Stimulated activated CD4-positive, alpha-beta T cell treated with anti-CD3 and anti-CD28 coated beads, TNF-alpha, amount 100 ng/mL, for 1 hour (primary cell): Measurements from ENCODE around the gene ACTG1.
A peak's percentile ranks its signal among the peaks of the same experiment; 100 is the strongest.
"Not testable (repeated sequence)": the region's sequence is repeated elsewhere in the genome, so short reads cannot be mapped to it uniquely, and the experiment has no call there.

ENCODE experiments used
- DNase-seq, 3 donors: peaks; one replicate each; pipeline ENCODE4 v3.0.0-alpha.2; 2020; ENCODE audit warnings: low read depth in 3 of 3, low spot score in 1 of 3

ACTG1 gene

GRCh38 chr17:81533339-81534141, 20.9 kb upstream of the ACTG1 start:
- no peak for DNase-seq

GRCh38 chr17:81532490-81533287, 20.1 kb upstream of the ACTG1 start:
- DNase-seq = no peak

- DNase-seq = not testable (repeated sequence)
Measured at GRCh38 chr17:81531998-81532404, 19.4 kb upstream of the ACTG1 start.

- DNase-seq = not testable (repeated sequence)
Measured at GRCh38 chr17:81531013-81531412, 18.4 kb upstream of the ACTG1 start.

GRCh38 chr17:81529437-81529803, 16.8 kb upstream of the ACTG1 start:
- no peak for DNase-seq

- no peak for DNase-seq
Measured at GRCh38 chr17:81528651-81529436, 16.2 kb upstream of the ACTG1 start.

- DNase-seq = no peak
Measured at GRCh38 chr17:81528384-81528650, 15.7 kb upstream of the ACTG1 start.

GRCh38 chr17:81527591-81528383, 15.2 kb upstream of the ACTG1 start, which contains the start of gene FSCN2:
Gene FSCN2 (plus strand): TSS chr17:81528377. CDS start chr17:81528532, 155 bp downstream.
- DNase-seq = no peak

- no peak for DNase-seq
Measured at GRCh38 chr17:81526662-81527571, 14.3 kb upstream of the ACTG1 start.

- DNase-seq = no peak
Measured at GRCh38 chr17:81524865-81525159, 12.2 kb upstream of the ACTG1 start.

GRCh38 chr17:81524039-81524864, 11.7 kb upstream of the ACTG1 start:
- no peak for DNase-seq

GRCh38 chr17:81523402-81524038, 10.9 kb upstream of the ACTG1 start:
- DNase-seq = no peak

GRCh38 chr17:81522491-81523401, 10.1 kb upstream of the ACTG1 start:
- no peak for DNase-seq

- no peak for DNase-seq
Measured at GRCh38 chr17:81520021-81520901, 7.7 kb upstream of the ACTG1 start.

GRCh38 chr17:81519284-81520020, 6.9 kb upstream of the ACTG1 start:
- peak; percentile 30 to 58 (median 53) for DNase-seq

GRCh38 chr17:81518785-81519283, 6.2 kb upstream of the ACTG1 start:
- no peak for DNase-seq
